Smooth muscle cell (in vitro differentiated cells): ENCODE measurements around the gene FBN1. TPM values are rescaled to one million over a fixed set of nuclear protein-coding genes. Genes with fewer than 3 reads are reported as not detected.

Experiments
- polyA plus RNA-seq: library from polyadenylated mRNA; unstranded; fragments of >200 nt; fragmentation: Nextera tagmentation; extraction: Ambion mirVana; gene quantifications from 2 replicates; pipeline ENCODE4 v1.2.1, GENCODE V29; 2016
- total RNA-seq: library from RNA; depleted of rRNA; stranded (reverse); fragments of >200 nt; gene quantifications from 2 replicates; pipeline ENCODE4 v1.2.3, GENCODE V29; 2014

Gene FBN1
- total and polyA plus RNA-seq, 2 experiments from 2014 or later: 137 to 330 TPM

Other genes with a start within 250 kb of the FBN1 start
- gene CEP152, start 165.4 kb upstream of the FBN1 start, total RNA-seq: 10.7 and 37.5 TPM in 2 replicates
- 3.9 and 5.9 TPM in 2 replicates for gene CEP152, start 165.4 kb upstream of the FBN1 start, polyA plus RNA-seq
- gene EID1, start 232.4 kb upstream of the FBN1 start, total RNA-seq: 216 and 229 TPM in 2 replicates
- 263 and 316 TPM in 2 replicates for gene EID1, start 232.4 kb upstream of the FBN1 start, polyA plus RNA-seq